IMR-90 (cell line): ENCODE results near the gene DTL. TPM values are rescaled to one million over a fixed set of nuclear protein-coding genes. Genes with fewer than 3 reads are reported as not detected.

Experiments
- microRNA-seq, 2 experiments: library from miRNA; stranded (forward) in 1 of 2; unstranded in 1 of 2; fragments of 10-50 nt in 1 of 2; fragments of <30 nt in 1 of 2; gene quantifications in 1 of 2; microRNA quantifications in 1 of 2; one replicate each; pipeline versions ENCODE3 to v1.1.0; 2013 to 2020; ENCODE audit not compliant: insufficient read depth in 1 of 2, insufficient read length in 1 of 2, unreplicated experiment in 1 of 2
- polyA plus RNA-seq, 3 experiments: library from polyadenylated mRNA; depleted of rRNA; stranded (reverse); fragments of >200 nt; gene quantifications; 2 replicates each; pipeline ENCODE4 v1.2.3, GENCODE V29; 2012; ENCODE audit warnings: low replicate concordance in 1 of 3
- small RNA-seq, 5 experiments: library from RNA; depleted of rRNA; stranded (forward); fragments of <200 nt; gene quantifications; one replicate each; pipeline ENCODE3, GENCODE V24; 2012
- total RNA-seq: library from RNA; depleted of rRNA; stranded (reverse); fragments of >200 nt; gene quantifications from 2 replicates; pipeline ENCODE4 v1.2.3, GENCODE V29; 2012; rRNA removed

The DTL gene
- total and polyA plus RNA-seq, 2 of the 4 experiments (the other 2 are of a cell fraction): 11.8 to 19.9 TPM

Small RNA genes within 50 kb of the gene (microRNA-seq; reads per million reads assigned to microRNA genes)
- 0 to 2.1 reads per million in 2 experiments for gene MIR3122 (ENCODE audit: insufficient read depth in 1 of 2, insufficient read length in 1 of 2, unreplicated experiment in 1 of 2)
- gene RF00568 (ENCODE audit: insufficient read depth, insufficient read length): not detected
- not detected for gene RN7SKP98 (ENCODE audit: insufficient read depth, insufficient read length)

Small RNA genes within 50 kb of the gene (small RNA-seq; reads per million reads assigned to genes)
- gene MIR3122 (0 reads per million in 5 experiments), gene RF00568 (0 reads per million in 5 experiments), gene RN7SKP98 (0 reads per million in 5 experiments)

Other genes with a start within 250 kb of the DTL start
- 13.6 and 25.6 TPM in 2 replicates for gene LPGAT1, start 205.0 kb upstream of the DTL start, total RNA-seq
- 6.7 and 7.2 TPM in 2 replicates for gene LPGAT1, start 205.0 kb upstream of the DTL start, polyA plus RNA-seq (2012; rRNA removed)
- gene INTS7, start 191 bp upstream of the DTL start, total RNA-seq: 20.3 and 24.9 TPM in 2 replicates
- gene INTS7, start 191 bp upstream of the DTL start, polyA plus RNA-seq (2012; rRNA removed): 8.3 and 8.8 TPM in 2 replicates
- gene PPP2R5A, start 249.7 kb downstream of the DTL start, total RNA-seq: 8.4 and 15.3 TPM in 2 replicates
- gene PPP2R5A, start 249.7 kb downstream of the DTL start, polyA plus RNA-seq (2012; rRNA removed): 10.3 and 12.6 TPM in 2 replicates